ENCODE results near the gene ZNF423.

ZNF423 gene

DNA sequence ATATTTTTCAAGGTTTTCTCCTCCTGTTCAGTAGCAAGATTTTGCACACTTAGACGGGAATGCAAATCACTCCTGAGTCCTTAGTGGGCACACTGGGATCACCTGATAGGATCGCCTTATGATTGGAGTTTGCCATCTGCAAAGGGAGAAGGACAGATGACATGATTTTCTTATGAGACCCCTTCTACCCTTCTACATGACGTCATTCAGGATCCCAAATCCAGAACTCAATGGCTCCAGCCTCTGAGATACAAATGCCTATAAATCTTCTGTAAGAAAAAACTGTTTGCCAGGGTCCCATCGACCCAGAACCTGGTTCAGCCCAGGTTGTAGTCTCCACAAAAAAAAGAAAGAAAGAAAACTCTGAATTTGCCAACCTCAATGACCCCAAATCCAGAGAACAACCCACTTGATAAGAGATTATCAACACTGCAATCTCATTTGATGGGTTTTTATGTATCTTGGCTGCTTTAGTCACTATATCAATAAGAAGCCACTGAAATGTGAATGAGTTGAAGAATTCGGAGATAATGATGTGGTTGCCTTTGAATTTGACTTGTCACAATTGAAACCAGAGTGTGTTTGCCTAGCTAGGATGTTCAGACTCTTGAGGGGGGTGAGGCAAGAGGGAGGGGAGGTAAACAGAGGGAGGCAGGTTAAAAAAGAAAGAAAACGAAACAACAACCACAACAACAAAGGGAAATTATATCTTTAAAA lies 6.7 kb downstream of the ZNF423 start:
- no peak for DNase-seq (ENCODE audit: extremely low read depth in 1 of 2, low read depth in 1 of 2)

DNA sequence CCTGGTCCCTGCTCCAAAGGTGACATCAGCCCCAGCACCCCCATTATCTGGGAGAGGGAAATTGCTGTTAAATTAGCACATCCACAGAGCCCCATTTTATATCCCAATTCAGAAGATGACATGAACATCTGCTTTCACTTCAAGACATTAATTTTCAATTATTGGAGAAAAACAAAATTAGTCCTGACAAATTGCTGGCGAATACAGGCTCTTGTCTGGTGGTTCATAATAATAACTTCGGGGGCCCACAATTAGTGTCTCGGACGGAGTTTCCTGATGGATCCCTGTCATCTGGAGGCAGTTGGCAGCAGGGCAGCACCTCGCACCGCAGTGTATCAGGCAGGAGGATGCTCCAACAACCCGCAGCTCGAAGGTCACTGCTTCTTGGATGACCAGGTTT lies 7.4 kb downstream of the ZNF423 start:
- no peak for DNase-seq (ENCODE audit: extremely low read depth in 1 of 2, low read depth in 1 of 2)

DNA sequence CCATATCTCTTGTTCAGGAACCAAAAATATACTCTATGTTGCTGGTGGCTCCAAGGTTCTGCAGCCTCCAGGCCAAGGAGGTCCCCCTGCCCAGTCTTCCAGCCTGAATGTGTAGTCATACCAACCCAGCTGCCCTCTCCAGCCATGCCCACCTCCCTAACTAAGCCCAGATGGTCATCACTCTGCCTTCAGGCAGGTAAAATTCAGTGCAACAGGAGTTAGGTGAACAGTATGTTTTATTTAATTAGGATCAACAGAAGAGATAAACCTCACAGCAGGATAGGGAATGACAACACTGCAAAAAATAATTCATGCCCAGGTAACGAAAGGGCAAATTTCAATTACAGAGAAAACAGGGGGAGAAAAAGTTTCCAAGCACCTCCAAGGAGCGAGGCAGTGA lies 9.1 kb downstream of the ZNF423 start:
- no peak for DNase-seq (ENCODE audit: extremely low read depth in 1 of 2, low read depth in 1 of 2)

DNA sequence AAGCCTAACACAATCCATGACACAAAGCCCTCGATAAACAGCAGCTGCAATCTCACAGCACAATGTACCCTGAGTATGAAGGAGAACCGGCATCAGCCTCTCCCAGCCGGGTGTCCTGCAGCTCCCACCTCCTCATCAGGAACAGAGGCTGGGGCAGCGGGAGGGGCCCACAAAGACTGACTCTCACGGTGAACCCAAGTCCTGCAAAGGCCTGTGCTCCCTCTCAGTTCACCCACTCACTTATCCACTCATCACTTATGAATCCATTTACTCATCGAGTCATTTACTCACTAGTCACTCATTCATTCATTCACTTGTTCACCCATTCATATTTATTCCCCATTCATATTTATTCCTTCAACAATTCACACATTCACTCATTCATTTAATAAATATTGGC lies 11.6 kb downstream of the ZNF423 start:
- no peak for DNase-seq (ENCODE audit: extremely low read depth in 1 of 2, low read depth in 1 of 2)

DNA sequence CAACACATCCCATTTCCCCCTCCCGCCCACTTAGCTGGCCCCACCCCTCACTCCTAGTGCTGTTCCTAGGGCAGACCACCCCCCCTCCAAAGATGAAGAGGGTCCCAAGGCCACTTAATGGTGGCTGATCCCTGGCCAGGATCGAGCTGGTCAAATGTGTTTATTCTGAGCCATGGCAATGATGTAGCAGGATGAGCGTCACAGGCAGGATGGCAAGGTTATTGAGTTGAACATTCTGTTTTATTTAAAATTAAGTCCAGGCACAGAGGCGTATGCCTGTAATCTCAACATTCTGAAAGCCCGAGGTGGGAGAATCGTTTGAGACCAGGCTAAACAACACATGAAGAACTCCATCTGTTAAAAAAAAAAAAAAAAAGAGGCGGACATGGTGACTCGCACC lies 12.2 kb downstream of the ZNF423 start:
- no peak for DNase-seq (ENCODE audit: extremely low read depth in 1 of 2, low read depth in 1 of 2)

DNA sequence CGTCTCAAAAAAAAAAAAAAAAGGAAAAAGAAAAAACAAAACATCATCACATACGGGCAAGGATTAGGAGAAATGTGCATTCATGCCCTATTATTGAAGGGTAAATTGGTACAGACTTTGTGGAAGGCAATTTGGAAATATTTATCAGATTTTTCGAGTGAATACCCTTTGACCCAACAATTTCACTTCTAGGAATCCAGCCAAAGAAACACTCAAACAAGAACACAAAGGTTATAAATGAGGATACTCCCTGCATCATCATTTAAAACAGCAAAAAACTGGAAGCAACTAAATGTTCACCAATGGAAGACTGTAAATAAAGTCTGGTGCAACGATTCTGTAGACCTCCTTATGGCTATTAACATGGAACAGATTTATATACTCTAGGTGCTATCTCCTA lies 12.9 kb downstream of the ZNF423 start:
- DNase-seq (ENCODE audit: extremely low read depth in 1 of 2, low read depth in 1 of 2), result no peak

DNA sequence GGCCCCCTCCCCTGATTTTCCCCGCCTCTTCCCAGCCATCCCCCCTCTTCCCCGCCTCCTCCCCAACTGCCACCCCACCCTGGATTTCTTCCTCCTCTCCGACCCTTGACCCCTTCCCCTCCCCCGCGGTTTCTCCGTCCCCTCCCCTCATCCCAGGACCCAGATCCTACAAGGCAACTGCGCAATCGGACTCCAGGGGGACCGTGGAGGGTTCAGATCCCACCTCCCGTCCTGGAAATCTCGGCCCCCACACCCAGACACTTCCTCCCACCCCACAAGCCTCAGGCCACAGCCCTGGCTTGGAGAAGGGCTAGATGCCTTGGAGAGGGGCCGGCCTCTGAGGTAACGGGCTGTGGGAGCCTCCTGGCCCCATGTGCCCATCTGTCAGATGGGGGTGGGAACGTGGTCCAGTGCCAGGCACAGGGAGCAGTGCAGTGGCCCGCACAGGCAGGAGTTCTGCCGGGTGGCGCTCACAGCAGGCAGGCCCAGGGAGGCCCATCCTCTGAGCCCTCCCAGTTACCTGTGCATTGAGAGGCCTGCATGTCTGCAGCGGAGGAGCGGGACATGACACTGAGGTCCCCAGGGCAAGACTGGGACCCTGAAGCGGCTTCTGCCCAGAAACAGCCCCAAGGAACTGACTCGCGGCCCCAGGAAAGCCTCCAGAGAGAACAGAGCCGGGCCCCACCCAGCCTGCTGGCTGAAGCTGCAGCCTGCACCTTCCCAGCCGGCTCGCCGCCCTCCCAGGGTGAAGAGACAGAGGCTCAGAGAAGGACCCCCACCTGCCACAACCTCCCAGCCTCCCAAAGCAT lies 16.7 kb downstream of the ZNF423 start:
- DNase-seq (ENCODE audit: extremely low read depth in 1 of 2, low read depth in 1 of 2), result no peak

DNA sequence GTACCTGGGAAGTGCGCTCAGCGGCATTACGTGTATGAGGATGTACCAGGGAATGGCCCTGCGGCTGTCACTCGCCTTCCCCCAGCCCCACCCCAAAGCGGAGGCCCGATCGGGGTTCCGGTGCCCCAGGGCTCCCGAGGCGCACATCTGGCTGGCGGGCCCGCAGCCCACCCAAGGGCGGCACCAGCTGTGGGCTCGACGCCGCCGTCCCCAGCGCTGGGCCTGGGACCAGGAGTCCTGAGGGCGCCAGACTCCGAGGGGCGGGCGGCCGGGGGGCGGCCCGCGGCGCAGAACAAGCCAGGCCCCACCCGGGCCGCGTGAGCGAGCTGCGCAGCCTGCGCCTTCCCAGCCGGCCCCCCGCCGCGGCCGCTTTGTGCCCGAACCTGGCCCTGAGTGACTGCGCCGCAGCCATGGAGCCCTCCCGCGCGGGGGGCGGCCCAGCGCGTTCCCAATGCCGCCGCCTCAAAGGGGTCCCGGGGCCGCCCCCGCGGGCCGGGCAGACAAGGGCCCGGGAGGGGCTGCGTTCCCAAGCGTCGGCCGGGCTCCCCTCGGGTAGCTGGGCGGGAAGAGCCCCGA lies 17.4 kb downstream of the ZNF423 start:
- DNase-seq (ENCODE audit: extremely low read depth in 1 of 2, low read depth in 1 of 2), result no peak

DNA sequence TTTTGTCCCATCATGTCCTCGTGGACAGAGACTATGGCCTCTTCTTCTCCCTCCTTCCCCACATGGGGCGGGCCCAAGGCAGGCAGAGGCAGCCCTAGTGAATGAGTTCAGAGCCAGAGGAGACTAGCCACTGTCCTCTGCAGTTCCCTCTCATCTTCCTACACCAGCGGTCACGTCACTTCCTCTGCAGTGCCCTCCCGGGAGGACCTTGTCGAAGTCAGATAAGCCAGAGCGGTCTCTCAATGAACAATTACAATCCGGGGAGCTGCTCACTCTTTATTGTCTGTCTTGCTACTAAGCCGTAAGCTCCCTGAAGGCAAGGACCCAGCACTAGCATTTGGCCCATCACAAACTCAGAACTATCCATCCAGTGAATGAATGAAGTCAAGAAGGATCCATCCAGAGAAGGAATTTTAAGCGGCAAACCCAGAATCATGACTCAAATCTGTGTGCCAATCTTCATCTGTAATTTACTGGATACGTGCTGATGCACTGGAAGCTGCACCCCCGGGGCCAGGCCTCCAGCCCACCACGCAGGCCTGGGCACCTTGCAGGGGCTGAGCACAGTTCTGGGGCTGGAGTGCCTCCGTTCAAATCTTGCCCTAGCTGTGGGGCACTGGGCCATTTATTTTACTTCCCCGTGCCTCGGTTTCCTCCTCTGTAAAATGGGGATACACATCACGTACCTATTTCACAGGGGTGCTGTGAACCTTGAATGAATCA lies 18.1 kb downstream of the ZNF423 start:
- DNase-seq (ENCODE audit: extremely low read depth in 1 of 2, low read depth in 1 of 2), result no peak

DNA sequence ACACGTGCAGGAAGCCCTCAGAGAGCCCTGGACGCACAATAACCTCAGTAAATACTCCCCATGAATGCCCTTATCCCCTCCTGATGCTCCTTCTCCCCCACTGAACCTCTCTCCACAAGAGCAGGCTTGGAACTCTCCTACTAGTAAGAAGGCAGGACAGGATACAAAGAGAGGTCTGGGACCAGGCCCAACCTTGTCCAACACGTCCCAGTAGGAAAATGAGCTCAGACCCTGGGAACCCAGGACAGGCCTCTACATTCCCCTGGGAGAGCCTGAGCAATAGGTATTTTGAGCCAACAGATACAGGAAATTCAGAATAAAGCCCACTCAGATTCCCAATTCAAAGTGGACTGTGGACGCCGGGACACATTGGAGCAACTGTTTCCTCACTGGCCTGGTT lies 19.2 kb downstream of the ZNF423 start:
- no peak for DNase-seq (ENCODE audit: extremely low read depth in 1 of 2, low read depth in 1 of 2)

DNA sequence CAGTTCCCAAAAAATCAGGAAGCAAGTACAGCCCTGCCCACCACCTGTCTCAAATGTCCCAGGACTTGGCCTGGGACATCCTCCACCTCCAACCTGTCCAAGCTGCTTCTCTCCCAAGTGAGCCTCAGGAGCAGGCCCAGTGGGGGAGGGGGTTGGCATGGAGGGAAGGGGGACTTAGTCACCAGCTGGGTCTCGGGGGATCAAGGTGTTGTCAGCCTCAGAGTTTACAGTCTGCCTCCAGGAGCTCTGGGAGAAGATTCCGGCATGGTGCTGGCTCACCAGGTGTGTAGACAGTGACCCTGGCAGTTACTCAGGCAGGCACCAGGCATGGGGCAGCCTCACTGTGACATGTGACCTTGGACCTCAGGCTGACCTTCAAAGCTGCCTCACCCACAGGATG lies 19.7 kb downstream of the ZNF423 start:
- no peak for DNase-seq (ENCODE audit: extremely low read depth in 1 of 2, low read depth in 1 of 2)

DNA sequence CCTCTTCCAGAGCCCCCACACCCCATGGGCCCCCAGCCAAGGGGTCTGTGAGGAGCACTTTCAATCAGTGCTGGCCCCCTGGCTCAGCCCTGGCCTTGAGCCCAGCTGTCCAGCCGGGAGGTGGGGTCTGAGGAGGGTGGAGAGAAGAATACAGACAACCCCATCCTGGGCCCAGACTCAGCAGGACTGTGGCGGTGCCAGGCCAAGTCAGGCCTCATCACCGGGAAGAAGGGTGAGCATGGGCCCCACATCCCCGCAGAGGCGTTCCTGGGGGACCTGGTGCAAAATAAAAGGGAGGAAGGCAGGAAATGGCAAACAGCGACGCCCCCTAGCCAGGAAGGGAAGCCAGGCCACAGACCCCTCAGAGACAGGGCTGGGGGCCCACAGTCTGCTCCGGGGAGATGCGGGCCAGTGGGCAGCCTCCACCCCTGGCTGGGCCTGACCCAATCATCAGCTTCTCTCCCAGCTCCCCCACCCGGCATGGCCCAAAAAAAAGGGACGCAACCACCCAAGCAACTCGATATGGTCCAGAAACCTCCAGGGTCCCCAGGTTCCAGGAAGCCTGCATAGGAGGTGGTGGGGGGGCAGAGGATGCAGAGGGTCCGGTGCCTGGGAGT lies 20.6 kb downstream of the ZNF423 start:
- no peak for DNase-seq (ENCODE audit: extremely low read depth in 1 of 2, low read depth in 1 of 2)

DNA sequence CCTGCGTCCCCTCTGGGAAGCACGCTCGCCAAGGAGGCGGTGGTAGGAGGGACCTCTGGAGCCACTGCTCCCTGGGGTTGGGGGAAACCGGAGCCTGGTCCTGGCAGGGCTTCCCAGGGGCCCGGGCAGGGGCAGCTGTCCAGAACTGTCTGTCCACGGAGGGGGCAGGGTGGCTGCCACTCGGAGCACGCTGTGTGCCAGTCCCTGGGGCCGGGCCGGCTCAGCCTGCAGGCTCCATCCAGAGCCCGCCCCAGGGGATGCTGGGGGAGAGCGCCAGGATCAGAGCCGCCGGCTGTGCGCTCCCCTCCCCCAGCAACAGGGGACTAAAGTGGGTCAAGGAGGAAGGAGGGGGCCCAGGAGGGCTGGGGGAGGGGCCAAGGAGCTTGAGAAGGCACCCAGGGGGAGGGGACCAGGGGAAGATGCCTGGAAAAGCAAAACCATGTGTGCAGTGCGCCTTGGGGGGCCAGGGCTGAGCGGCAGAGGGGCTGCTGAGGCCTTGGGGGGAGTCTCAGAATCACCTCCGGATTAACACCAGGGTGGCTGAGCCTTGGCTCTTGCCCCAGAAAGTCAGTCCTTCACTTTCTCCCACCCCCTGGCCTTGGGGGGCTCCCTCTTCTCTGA lies 21.3 kb downstream of the ZNF423 start:
- no peak for DNase-seq (ENCODE audit: extremely low read depth in 1 of 2, low read depth in 1 of 2)

DNA sequence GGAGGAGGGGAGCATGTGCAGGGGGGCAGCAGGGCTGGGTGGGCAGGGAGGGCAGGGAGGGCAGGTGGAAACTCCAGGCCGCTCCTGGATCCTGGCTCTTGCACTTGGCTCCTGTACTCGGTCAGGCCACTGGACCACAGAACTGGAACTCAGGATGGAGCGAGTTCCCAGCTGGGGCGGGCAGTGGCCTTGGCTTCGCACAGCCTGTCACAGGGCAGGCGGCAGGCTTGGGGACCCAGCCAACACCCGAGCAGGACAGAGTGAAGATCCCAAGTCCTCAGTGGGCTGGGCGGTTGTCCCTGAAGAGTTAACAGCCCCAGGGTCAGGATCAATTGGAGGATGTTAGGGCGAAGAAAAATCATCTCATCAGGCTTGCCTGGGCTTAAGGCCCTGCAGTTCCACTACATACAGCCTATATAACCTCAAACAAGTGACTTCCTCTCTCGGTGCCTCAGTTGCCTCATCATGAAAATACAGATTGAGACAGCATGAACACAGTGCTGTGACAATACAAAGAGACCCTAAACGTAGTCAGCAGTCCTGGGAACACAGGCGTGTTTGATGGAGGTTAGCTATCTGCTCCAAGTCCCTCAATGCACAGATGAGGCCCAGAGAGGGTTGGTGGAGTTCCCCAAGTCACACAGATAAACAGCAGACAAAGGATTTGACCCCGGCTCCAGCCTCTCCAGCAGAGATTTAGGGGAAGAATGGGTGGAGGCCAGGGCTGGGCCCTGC lies 21.9 kb downstream of the ZNF423 start:
- DNase-seq (ENCODE audit: extremely low read depth in 1 of 2, low read depth in 1 of 2), result no peak

DNA sequence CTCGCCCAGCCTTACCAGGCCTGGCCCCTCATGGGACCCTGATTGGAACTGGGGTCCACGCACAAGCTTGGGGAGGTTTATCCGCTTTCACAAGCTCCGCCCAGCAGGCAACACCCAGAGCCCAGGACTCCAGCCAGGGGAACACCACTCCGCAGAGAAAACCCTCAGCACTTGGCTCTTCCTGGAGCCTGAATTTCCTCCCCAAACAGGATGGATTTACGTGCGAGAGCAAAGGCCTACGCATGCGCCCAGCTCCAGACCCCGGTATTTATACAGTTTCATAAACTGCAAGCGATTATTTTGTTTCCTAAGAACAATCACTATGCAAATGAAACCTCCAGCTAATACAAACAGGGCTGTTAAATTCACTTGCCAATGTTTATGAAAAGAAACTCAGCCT lies 22.8 kb downstream of the ZNF423 start:
- DNase-seq (ENCODE audit: extremely low read depth in 1 of 2, low read depth in 1 of 2), result no peak

DNA sequence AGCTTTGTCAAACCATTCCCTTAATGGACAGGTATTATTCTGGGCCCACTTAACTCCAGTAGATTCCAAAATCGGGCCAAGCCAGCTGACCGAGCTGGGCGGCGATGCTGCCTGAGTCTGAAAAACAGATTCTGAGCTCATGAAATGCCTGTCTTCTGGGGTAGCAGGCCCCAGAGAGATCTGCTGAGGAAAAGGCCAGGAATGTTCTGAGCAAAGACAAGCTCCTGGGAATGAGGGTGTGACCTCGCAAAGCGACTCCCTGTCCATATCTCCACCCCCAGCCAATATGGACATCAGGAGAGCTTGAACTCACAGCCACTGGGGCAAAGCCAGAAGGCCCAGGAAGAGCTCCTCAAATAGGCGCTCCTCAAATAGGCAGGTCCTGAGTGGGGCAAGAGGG lies 23.7 kb downstream of the ZNF423 start:
- DNase-seq (ENCODE audit: extremely low read depth in 1 of 2, low read depth in 1 of 2), result no peak

DNA sequence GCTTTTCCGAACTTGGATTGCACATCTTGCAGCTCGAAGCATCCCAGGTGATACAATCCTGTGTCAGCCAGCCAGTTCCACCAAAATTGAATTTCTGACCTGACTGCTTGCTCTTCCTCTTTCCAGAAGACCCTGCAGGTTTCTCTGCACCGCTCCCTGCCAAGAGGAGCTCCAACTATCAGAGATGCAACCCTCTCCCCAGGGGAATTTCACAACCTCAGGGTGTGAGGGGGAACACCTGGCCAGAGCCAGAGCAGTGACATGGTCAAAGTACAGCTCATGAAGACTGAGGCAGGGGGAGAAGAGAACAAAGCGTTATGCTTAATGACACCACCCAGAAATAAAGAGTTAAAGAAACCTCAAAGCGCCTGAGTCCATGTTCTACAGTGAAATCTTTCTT lies 25.0 kb downstream of the ZNF423 start:
- DNase-seq (ENCODE audit: extremely low read depth in 1 of 2, low read depth in 1 of 2), result no peak

DNA sequence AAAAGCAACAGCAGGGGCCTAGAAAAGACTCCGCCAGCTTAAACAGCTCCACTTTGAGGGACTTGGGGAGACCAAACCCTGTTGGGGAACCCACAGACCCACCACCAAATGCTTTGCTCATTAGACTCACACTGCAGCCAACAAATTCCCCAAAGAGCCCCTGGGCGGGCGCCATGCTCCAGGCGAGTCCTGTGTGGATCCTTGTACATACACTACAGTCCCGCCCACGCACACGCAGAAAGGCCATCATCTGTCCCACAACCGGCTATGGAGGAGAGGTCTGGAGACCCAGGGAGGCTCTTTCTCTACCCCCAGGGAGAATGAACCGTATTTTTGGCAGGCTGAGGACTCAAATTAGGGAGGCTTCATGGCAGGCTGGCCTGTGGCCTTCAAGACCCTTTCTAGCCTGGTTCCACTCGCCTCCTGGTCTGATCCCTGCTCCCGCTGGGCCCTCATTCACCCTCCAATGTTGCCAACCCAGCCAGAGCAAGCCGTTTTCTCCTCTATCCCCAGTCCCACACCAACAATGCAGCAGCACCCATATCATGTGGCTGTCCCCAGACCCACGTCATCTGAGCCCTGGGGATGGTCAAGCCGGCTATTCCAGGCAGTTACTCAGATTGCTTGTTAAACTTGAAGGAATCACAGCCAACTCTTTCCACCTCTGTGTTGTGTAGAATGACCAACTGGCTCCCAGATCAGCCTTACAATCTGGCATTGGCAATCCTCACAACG lies 27.2 kb downstream of the ZNF423 start:
- no peak for DNase-seq (ENCODE audit: extremely low read depth in 1 of 2, low read depth in 1 of 2)

DNA sequence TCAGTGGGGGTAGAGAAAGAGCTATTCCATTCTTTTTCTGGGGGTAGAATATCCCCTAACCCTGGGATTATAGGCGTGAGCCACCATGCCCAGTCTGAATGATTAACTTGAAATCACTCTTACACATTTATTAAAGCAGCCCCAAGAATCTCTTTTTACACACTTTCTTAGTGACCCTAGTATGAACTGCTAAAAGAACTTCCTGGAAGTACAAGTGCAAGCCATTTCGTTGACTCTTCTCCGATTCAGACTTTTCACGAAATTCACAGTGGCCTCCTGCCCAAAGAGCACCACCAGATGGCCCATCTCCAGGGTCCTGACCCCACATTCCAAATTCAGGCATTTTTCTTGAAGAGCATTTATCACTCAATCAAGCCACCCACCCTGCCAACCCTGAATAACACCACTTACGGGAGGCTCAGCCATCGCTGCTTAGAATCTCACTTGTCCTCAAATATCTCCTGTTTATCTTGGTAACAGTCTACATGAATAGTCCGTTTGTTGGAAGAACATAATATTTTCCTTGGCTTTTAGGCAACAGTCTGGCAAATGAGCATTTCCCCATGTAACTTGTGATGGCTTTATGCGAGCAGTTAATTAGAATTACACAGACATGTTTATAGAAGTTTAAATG lies 28.0 kb downstream of the ZNF423 start:
- no peak for DNase-seq (ENCODE audit: extremely low read depth in 1 of 2, low read depth in 1 of 2)
